Measurements from ENCODE around the gene VCPKMT. TPM values are rescaled to one million over a fixed set of nuclear protein-coding genes. Genes with fewer than 3 reads are reported as not detected.
"Not testable (repeated sequence)": the region's sequence is repeated elsewhere in the genome, so short reads cannot be mapped to it uniquely, and the experiment has no call there.

Gene VCPKMT
- total RNA-seq, 1 experiment from 2014 or later: 1.3 TPM

DNA sequence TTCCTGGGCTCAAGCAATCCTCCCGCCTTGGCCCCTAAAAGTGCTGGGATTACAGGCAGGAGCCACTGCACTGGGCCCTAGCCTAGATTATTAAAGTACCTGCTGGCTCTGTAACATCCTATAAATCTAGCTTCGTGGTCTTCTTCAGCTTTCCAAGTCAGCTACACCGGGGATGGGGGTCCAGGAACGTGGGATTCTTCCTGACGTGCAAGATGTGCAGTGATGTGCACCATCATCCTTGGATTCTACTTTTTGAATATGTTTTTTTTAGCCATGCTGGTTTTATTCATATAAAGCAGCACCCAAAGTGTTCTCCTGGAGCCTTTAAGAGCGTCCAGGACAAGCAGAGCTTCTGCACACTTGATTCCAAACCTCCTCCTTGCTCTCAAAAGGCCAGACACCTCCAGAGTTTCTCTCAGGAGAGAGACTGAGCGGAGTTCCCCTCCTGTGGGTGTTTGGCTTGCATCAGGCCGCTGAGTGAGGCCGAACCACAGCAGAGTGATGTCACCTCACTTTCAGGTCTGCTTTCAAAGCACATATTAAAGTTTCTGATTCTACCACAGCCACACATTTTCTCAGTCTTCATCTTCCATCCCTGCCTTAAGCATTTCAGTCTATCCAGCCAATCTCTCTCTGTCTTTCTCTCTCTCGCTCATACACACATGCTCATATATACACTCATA lies 33.4 kb downstream of the VCPKMT start:
- no peak overlapping the region for H3K4me3 ChIP-seq
- no peaks in the 10 kb centered on the region for H3K36me3 ChIP-seq
- DNase-seq: no peak
- no peaks in the 10 kb centered on the region for H3K9me3 ChIP-seq
- no peaks in the 10 kb centered on the region for H3K27me3 ChIP-seq

DNA sequence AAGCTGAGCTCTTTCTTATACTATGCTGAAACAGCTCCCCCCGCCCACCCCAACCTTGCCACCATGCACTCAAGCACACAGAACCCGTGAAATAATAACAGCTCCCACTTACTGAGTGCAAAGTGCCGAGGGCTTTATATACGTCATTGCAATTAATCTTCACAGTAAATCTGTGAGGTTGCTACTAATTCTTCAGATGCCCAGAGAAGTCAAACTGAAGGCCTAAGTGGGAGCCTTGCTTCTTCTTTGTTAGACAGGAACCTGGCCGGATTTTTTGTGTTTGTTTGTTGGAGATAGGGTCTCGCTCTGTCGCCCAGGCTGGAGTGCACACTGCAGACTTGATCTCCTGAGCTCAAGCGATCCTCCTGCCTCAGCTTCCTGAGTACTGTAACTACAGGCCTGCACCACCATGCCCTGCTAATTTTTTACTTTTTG lies 34.0 kb downstream of the VCPKMT start:
- no peaks in the 10 kb centered on the region for H3K9me3 ChIP-seq
- no peaks in the 10 kb centered on the region for H3K27me3 ChIP-seq
- no peak for DNase-seq
- no peak overlapping the region for H3K4me3 ChIP-seq
- no peaks in the 10 kb centered on the region for H3K36me3 ChIP-seq

DNA sequence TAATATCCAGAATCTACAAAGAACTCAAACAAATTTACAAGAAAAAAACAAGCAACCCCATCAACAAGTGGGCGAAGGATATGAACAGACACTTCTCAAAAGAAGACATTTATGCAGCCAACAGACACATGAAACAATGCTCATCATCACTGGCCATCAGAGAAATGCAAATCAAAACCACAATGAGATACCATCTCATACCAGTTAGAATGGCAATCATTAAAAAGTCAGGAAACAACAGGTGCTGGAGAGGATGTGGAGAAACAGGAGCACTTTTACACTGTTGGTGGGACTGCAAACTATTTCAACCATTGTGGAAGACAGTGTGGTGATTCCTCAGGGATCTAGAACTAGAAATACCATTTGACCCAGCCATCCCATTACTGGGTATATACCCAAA lies 37.3 kb downstream of the VCPKMT start:
- not testable (repeated sequence) for DNase-seq, H3K36me3 ChIP-seq, H3K4me3 ChIP-seq, H3K9me3 ChIP-seq, H3K27me3 ChIP-seq

DNA sequence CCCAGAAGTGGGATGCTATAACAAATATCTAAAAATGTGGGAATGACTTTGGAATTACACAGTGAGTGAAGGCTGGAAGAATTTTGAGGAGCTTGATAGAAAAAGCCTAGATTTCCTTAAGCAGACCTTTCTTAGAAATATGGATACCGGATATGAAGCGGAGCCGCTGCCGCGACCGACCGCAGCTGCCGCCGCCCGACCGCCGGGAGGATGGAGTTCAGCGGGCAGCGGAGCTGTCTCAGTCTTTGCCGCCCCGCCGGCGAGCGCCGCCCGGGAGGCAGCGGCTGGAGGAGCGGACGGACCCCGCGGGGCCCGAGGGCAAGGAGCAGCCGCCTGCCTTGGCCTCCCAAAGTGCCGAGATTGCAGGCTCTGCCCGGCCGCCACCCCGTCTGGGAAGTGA lies 42.7 kb downstream of the VCPKMT start:
- H3K4me3 ChIP-seq, H3K9me3 ChIP-seq, H3K27me3 ChIP-seq, DNase-seq, H3K36me3 ChIP-seq: not testable (repeated sequence)

DNA sequence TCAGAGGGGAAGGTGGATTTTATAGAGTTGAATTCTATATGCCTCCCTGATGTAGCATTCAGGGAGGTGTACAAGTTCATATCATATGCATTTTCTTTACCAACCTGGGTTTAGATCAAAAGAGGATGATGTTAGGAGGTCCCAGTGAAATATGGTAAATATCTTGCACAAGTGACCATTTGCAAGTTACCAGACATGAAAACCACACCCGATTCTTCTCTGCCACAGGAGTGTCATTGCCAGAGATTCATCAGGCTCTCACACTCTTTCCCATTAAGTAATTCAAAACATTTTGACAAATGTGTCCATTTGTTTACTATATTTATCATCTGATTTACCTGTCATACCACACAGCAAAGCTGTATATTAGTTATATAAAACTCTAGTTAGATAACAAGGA lies 44.0 kb downstream of the VCPKMT start:
- DNase-seq: no peak
- Histone ChIP-seq H3K36me3 (no peaks in the 10 kb centered on the region), H3K9me3 (no peaks in the 10 kb centered on the region), H3K27me3 (no peaks in the 10 kb centered on the region), H3K4me3 (no peak overlapping the region)

DNA sequence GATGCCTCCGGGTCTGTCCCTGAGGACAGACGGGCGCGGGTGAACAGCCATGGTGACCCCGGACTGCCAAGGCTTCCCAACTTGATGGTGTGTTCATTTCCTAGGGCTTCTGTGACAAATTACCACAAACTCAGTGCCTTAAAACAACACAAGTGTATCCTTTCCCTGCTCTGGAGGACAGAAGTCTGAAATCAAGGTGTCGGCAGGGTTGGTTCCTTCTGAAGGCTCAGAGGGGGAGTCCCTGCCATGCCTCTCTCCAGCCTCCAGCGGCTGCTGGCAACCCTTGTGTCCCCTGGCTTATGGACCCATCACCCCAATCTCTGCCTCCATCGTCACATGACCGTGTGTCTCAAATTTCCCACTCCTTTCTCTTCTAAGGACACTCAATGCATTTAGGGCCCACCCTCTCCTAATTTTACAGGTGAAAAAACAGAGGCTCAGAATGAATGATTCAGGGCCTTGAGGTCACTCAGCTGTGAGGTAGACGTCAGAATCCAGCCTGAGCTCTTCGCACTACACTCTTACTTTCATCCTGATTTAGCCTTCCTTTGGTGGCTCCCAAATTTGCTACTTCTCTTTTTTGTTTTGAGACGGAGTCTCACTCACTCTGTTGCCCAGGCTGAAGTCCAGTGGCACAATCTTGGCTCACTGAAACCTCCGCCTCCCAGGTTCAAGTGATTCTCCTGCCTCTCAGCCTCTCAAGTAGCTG lies 45.4 kb downstream of the VCPKMT start:
- no peak for DNase-seq
- Histone ChIP-seq H3K9me3 (no peaks in the 10 kb centered on the region), H3K36me3 (no peaks in the 10 kb centered on the region), H3K27me3 (no peaks in the 10 kb centered on the region), H3K4me3 (no peak overlapping the region)

DNA sequence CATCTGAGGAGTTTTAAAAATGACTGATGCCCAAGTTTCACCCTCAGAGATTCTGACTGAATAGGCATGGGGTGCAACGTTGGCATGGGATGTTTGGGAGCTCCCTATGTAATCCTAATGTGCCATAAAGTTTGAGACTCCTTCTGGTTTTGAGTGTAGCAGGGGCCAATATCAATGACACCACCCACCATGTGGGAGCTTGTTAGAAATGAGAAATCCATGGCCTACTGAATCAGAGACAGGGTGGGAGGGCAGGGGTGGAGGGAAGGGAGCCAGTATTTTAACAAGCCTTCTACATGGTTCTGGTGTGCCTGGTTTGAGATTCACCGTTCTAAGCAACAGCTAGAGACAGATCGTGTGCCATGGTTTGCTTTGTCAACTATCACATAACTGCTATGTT lies 46.1 kb downstream of the VCPKMT start:
- no peak overlapping the region for H3K4me3 ChIP-seq

DNA sequence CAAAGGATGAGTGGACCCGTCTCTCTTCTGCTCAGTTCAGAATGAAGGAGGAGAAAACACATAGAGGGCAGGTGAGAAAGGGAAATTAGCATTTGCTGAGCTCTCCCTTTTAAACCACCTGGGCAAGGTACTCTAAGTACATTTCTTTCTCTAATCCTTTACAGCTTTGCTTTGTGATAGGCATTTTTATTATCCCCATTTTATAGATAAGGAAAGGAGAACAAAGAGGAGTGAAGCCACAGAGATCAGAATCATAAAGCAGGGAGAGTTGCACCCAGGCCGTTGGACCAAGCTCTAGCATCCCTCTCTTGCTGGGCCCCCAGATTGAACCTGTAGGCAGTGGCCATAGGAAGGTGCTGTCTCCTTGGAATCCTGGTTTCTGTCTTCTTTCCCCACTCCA lies 47.0 kb downstream of the VCPKMT start:
- no peaks in the 10 kb centered on the region for H3K36me3 ChIP-seq
- H3K4me3 ChIP-seq: no peak overlapping the region
- H3K9me3 ChIP-seq: no peaks in the 10 kb centered on the region
- no peak for DNase-seq
- no peaks in the 10 kb centered on the region for H3K27me3 ChIP-seq

More for the DNA sequence above, 46.1 kb downstream of the VCPKMT start:
- no peak for DNase-seq
- Histone ChIP-seq H3K36me3 (no peaks in the 10 kb centered on the region), H3K9me3 (no peaks in the 10 kb centered on the region), H3K27me3 (no peaks in the 10 kb centered on the region)

DNA sequence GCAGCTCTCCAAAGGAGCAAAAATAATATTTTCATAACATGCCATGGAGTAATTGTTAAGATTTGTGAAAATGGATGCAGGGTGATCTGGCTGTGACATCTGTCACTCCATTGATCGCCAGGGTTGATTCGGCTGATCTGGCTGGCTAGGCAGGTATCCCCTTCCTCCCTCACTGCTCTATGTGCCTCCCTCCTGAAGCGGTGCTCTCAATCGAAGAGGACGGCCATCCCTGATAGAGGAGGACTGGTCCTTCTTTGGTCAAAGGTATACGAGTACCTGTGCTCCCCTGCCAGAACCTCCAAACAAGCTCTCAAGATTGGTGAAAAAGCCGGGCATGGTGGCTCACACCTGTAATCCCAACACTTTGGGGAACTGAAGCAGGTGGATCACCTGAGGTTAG lies 47.9 kb downstream of the VCPKMT start:
- no peak for DNase-seq
- no peaks in the 10 kb centered on the region for H3K9me3 ChIP-seq
- no peak overlapping the region for H3K4me3 ChIP-seq
- no peaks in the 10 kb centered on the region for H3K36me3 ChIP-seq
- no peaks in the 10 kb centered on the region for H3K27me3 ChIP-seq

DNA sequence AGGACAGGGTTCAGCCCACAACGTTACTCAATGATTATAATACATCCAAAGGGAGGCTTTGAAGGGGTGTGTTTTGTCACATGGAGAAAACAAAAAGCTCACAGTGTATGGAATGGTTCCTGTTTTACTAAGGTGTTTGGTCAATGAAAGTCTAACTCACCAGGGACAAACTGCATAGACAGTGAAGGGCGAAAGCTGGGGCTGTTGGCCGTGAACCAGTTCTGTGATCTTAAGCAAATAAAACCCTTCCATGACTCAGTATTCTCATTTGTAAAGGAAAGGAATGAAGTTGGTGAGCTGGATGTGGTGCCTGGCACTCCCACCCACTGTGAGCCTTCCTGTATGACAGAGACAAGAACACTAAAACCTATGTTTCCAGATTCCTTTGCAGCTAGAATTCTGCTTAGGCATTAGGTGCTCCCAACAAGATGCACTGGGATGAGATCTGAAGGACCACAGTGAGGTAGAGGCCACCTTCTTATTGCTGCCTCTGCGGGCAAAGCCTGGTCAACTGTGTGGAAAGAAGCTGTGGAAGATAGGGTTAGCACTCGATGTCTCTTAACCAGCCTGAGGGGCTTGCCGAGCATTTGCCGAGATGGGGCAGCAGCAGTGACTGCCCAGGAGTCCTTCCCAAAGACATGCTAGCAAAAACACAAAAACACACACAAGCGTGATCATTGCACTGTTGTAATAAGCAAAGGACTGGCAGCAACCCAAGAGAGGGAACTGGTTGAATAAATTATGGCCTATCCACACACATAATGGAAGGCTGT lies 48.5 kb downstream of the VCPKMT start:
- no peaks in the 10 kb centered on the region for H3K36me3 ChIP-seq
- no peaks in the 10 kb centered on the region for H3K9me3 ChIP-seq
- peak; percentile 87 for DNase-seq
- H3K27me3 ChIP-seq: no peaks in the 10 kb centered on the region
- no peak overlapping the region for H3K4me3 ChIP-seq

DNA sequence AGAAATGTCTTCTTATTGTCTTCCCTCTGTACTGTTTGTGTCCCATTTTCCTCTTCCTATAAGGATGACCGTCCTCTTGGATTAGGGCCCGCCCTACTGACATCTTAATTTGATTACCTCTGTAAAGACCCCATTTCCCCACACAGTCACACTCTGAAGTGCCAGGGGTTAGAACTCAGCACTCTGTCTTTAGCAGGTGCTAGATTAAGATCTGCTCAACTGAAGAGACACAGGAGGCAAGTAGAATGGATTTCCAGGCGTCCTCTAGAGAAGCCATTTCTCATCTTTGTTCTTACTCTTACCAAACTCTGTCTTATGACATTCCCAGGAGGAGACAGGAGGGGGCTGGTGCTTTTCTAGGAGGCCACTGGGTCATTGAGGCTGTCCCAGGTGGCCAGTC lies 50.8 kb downstream of the VCPKMT start:
- H3K9me3 ChIP-seq: no peaks in the 10 kb centered on the region

DNA sequence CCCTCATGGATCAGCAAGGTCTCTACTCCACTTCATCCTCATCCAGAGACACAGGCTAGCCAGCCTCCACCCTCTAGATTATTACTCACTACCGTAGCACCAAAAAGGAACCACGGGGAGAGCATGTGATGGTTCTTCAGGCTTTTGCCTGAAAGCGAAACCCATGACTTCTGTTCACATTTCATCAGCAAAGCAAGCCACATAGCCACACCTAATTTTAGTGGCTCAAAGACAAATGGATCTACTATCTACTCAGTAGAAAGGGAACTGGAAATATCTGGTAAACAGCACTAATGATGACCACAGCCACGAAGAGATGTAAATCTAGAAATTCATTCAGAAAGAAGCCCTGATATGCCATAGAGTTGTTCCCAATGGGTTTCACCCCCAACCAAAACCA lies 51.4 kb downstream of the VCPKMT start:
- Histone ChIP-seq H3K9me3 (no peaks in the 10 kb centered on the region), H3K4me3 (no peak overlapping the region), H3K27me3 (no peaks in the 10 kb centered on the region), H3K36me3 (no peaks in the 10 kb centered on the region)
- no peak for DNase-seq

More for the DNA sequence above, 50.8 kb downstream of the VCPKMT start:
- no peak overlapping the region for H3K4me3 ChIP-seq
- DNase-seq: no peak
- H3K27me3 ChIP-seq: no peaks in the 10 kb centered on the region
- H3K36me3 ChIP-seq: no peaks in the 10 kb centered on the region

DNA sequence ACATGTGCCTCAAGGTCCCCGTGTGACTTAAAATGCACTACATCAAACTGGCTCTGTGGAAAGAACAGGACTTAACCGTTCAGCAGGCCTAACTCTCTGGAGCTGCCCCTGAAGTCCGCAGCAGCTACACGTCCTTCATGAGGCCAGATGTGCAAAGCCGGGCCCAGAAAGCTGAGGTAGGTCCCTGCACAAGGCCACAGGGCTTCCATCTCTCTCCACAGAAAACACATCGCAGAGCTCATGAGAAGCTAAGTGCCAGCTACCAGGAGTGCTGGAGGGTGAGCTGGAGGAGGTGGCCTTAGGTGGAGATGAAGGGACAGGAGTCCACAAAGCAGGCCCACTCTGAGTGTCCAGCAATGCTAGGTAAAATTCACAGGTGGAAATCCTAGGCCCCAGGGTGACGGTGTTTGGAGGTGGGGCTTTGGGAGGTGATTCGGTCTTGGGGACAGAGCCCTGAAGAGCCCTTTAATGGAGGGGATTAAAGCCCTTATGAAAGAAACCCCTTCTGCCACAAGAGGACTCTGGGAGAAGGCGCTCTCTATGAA lies 52.4 kb downstream of the VCPKMT start:
- Histone ChIP-seq H3K27me3 (no peaks in the 10 kb centered on the region), H3K9me3 (no peaks in the 10 kb centered on the region), H3K4me3 (no peak overlapping the region), H3K36me3 (no peaks in the 10 kb centered on the region)
- DNase-seq: no peak

DNA sequence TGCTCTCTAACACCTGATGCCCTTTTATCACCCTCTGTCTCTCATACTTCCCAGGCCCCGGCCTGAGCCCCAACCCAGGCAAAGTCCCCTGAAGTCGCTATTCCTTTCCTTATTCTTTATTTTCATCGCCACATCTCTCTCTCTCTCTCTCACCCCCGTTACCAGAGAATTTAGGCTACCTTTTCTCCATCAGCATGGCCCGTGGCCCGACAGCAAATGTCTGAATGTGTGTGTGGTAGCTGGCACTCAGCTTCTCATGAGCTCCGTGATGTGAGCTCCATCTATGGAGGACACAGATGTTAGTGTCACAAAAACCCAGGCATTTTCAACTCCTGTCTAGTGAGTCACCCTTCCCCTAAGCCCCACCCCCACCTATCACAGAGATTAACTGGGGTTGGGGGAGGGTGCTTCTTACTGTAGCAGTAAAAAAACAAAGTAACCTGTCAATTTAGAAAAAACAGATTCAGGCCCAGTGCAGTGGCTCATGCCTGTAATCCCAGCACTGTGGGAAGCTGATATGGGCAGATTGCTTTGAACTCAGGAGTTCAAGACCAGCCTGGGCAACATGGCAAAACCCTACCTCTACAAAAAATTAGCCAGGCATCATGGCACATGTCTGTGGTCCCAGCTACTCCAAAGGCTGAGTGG lies 53.8 kb downstream of the VCPKMT start:
- H3K27me3 ChIP-seq: no peaks in the 10 kb centered on the region
- H3K36me3 ChIP-seq: no peaks in the 10 kb centered on the region
- H3K4me3 ChIP-seq: no peak overlapping the region
- no peak for DNase-seq
- no peaks in the 10 kb centered on the region for H3K9me3 ChIP-seq

DNA sequence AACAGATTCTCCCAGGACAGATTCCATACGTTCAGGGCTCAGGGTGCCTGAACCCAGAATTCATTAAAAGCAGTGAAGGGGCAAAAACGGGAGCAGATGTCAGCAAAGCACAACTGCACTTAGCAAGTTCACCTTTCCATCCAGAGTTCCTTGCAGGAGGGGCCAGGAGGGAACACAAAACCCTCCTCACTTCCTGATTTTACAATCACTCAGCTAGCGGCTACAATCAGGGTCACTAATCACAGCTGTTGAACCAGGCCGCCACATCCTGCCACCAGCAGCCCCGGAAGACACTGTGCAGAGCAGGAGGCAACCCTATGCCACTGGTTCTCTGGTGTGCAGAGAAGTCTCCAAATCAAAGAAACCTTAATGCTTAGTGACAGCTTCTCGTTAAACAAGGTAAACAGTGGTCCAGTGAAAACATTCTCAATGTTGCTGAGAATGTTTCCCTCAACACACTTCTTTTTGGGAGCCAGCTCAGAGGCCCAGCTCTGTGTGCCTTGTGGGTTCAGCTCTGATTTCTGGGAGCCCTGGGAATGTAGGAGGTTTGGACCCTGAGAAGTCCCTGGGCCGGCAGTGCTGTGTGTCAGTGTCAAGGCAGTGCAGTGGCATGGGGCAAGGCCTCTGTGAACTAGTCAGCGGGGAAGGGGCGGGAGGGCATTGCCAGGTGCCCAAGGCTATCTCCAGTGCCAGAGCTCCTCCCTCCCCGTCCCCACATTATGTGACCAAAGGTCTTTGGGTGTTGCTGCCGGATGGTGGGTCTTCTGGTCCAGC lies 54.5 kb downstream of the VCPKMT start:
- Histone ChIP-seq H3K9me3 (no peaks in the 10 kb centered on the region), H3K4me3 (no peak overlapping the region), H3K36me3 (no peaks in the 10 kb centered on the region), H3K27me3 (no peaks in the 10 kb centered on the region)
- no peak for DNase-seq

All from MG63 (cell line).